Ascending aorta (tissue), 2 donors: ENCODE data around the gene SH3PXD2A. TPM values are rescaled to one million over a fixed set of nuclear protein-coding genes. Genes with fewer than 3 reads are reported as not detected.

ENCODE experiments used
- DNase-seq, 2 donors: peaks; one replicate each; pipeline ENCODE4 v3.0.0-alpha.2; 2019; ENCODE audit warnings: low spot score in 2 of 2
- H3K27ac ChIP-seq, 2 donors: fragments of 200-600 bp; sonication (generic); one replicate each; pipeline ENCODE4 v1.5.1; 2016 to 2017; ENCODE audit warnings: mild to moderate bottlenecking in 1 of 2
- H3K27me3 ChIP-seq: fragments of 200-600 bp; sonication (generic); one replicate; pipeline ENCODE4 v1.5.1; 2017
- H3K36me3 ChIP-seq, 2 donors: fragments of 200-600 bp; sonication (generic); one replicate each; pipeline ENCODE4 v1.5.1; 2016
- H3K4me1 ChIP-seq, 2 donors: fragments of 200-600 bp; sonication (generic); one replicate each; pipeline ENCODE4 v1.5.1; 2016 to 2017; ENCODE audit warnings: mild to moderate bottlenecking in 1 of 2
- H3K4me3 ChIP-seq, 2 donors: fragments of 200-600 bp; sonication (generic); one replicate each; pipeline ENCODE4 v1.5.1; 2016 to 2017; ENCODE audit warnings: mild to moderate bottlenecking in 1 of 2
- H3K9me3 ChIP-seq, 2 donors: fragments of 200-600 bp; sonication (generic); one replicate each; pipeline ENCODE4 v1.5.1; 2016
- intact Hi-C: fragments of 100-400 bp; cut with DNase I; formaldehyde crosslinking; loops from one replicate; pipeline ENCODE4 v1.15.1; 2023
- total RNA-seq: library from RNA; depleted of rRNA; stranded (reverse); fragments of >200 nt; gene quantifications from one replicate; pipeline ENCODE4 v1.1.0, GENCODE V29; 2016
- TF ChIP-seq, protein P1 (sequence below), 3 experiments: fragments of 200-600 bp in 2 of 3; fragments of 450-650 bp in 1 of 3; sonication (generic) in 2 of 3; IDR thresholded peaks; one replicate each; pipeline ENCODE4 v1.5.1; 2016 to 2019; ENCODE audit warnings: antibody characterized with exemption in 3 of 3, mild to moderate bottlenecking in 1 of 3, moderate library complexity in 1 of 3

Gene SH3PXD2A
- total RNA-seq, 1 donor from 2014 or later: 50.0 TPM

DNA sequence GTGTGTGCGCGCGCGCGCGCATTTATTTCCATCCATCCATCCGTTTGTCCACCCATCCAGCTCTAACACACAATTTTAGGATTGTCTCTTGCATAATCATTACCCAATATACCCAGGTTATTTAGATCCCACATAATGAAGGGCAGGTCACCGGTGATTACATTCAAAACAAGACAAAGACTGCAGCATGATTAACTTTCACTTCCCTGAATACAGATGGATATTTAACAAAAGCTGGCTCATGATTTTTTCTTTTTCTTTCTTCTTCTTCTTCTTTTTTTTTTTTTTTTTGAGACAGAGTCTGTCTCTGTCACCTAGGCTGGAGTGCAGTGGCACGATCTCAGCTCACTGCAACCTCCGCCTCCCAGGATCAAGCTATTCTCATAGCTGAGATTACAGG is 86.2 kb downstream of the SH3PXD2A start:
- no peaks in the 10 kb centered on the region for H3K36me3 ChIP-seq

GRCh38 chr10:103768345-103768744 is 87.0 kb downstream of the SH3PXD2A start:
- DNase-seq: no peak
- Histone ChIP-seq H3K4me1 (peaks cover 0 to 17% of the 10 kb centered on the region in 2 donors), H3K36me3 (no peaks in the 10 kb centered on the region), H3K4me3 (no peak overlapping the region), H3K27me3 (no peaks in the 10 kb centered on the region), H3K27ac (no peak overlapping the region), H3K9me3 (no peaks in the 10 kb centered on the region)
- TF ChIP-seq, protein P1, sequence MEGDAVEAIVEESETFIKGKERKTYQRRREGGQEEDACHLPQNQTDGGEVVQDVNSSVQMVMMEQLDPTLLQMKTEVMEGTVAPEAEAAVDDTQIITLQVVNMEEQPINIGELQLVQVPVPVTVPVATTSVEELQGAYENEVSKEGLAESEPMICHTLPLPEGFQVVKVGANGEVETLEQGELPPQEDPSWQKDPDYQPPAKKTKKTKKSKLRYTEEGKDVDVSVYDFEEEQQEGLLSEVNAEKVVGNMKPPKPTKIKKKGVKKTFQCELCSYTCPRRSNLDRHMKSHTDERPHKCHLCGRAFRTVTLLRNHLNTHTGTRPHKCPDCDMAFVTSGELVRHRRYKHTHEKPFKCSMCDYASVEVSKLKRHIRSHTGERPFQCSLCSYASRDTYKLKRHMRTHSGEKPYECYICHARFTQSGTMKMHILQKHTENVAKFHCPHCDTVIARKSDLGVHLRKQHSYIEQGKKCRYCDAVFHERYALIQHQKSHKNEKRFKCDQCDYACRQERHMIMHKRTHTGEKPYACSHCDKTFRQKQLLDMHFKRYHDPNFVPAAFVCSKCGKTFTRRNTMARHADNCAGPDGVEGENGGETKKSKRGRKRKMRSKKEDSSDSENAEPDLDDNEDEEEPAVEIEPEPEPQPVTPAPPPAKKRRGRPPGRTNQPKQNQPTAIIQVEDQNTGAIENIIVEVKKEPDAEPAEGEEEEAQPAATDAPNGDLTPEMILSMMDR (IDR thresholded peaks at IDR 0.05): no peak
- intact Hi-C loops: no loop called here

More for the DNA sequence above, 86.2 kb downstream of the SH3PXD2A start:
- Histone ChIP-seq H3K9me3 (no peaks in the 10 kb centered on the region), H3K27ac (no peak overlapping the region), H3K4me3 (no peak overlapping the region), H3K27me3 (no peaks in the 10 kb centered on the region), H3K4me1 (peaks cover 0 to 13% of the 10 kb centered on the region in 2 donors)
- no peak for DNase-seq
- intact Hi-C loops: no loop called here
- TF ChIP-seq, protein P1 (IDR thresholded peaks at IDR 0.05): no peak

GRCh38 chr10:103767756-103768155 is 87.6 kb downstream of the SH3PXD2A start:
- Histone ChIP-seq H3K36me3 (no peaks in the 10 kb centered on the region), H3K27ac (no peak overlapping the region), H3K9me3 (no peaks in the 10 kb centered on the region), H3K4me3 (no peak overlapping the region), H3K4me1 (peaks cover 0 to 16% of the 10 kb centered on the region in 2 donors), H3K27me3 (no peaks in the 10 kb centered on the region)
- intact Hi-C loops: no loop called here
- no peak for DNase-seq
- TF ChIP-seq, protein P1 (IDR thresholded peaks at IDR 0.05): no peak

GRCh38 chr10:103766751-103767505 is 88.4 kb downstream of the SH3PXD2A start:
- Histone ChIP-seq H3K27me3 (no peaks in the 10 kb centered on the region), H3K4me3 (no peak overlapping the region), H3K4me1 (peaks cover 0 to 10% of the 10 kb centered on the region in 2 donors), H3K27ac (no peak overlapping the region), H3K36me3 (no peaks in the 10 kb centered on the region), H3K9me3 (no peaks in the 10 kb centered on the region)
- TF ChIP-seq, protein P1 (IDR thresholded peaks at IDR 0.05): no peak
- DNase-seq: no peak
- intact Hi-C loops: no loop called here

DNA sequence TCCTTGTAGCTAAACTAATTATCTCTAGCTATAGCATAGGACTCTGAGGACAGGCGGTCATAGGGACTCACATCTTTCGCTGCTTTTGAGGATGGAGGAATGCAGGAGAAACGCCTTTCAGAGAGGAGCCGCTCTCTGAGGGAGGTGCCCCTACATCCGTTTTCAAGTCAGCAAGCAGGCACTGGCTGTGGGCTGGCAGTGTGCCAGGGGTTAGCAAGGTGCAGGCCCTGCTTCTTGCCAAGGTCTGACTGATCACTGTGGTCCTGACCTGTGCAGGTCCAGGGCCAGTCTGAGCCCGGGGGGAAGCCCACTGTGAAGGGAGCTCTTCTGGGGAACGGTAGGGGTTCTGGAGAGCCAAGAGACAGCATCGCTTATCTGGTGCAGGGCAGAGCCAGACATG is 89.4 kb downstream of the SH3PXD2A start:
- H3K27ac ChIP-seq: no peak overlapping the region

More for the DNA sequence above, 89.4 kb downstream of the SH3PXD2A start:
- intact Hi-C loops: no loop called here
- H3K36me3 ChIP-seq: no peaks in the 10 kb centered on the region
- DNase-seq: no peak
- no peaks in the 10 kb centered on the region for H3K27me3 ChIP-seq
- TF ChIP-seq, protein P1 (IDR thresholded peaks at IDR 0.05): no peak
- peaks cover 0 to 8% of the 10 kb centered on the region in 2 donors for H3K4me1 ChIP-seq
- no peak overlapping the region for H3K4me3 ChIP-seq
- no peaks in the 10 kb centered on the region for H3K9me3 ChIP-seq
